Heart left ventricle (tissue), 16 donors: Measurements from ENCODE around the gene TNPO2. TPM values are rescaled to one million over a fixed set of nuclear protein-coding genes. Genes with fewer than 3 reads are reported as not detected.

ENCODE experiments used
- ATAC-seq, 4 donors: fragments of 200-7000 bp; cut with Tn5 transposase; one replicate each; pipeline ENCODE4 v1.9.1; 2020 to 2022; ENCODE audit warnings: moderate library complexity in 4 of 4, mild to moderate bottlenecking in 3 of 4, moderate number of reproducible peaks in 1 of 4
- DNase-seq, 5 donors: peaks; one replicate each; pipeline ENCODE4 v3.0.0-alpha.2; 2020
- H3K27ac ChIP-seq, 12 donors: fragments of 200-600 bp; sonication (generic) in 4 of 12; one replicate each; pipeline versions ENCODE4 v1.5.0 to v1.8.0; 2016 to 2022; ENCODE audit warnings: mild to moderate bottlenecking in 2 of 12
- H3K27me3 ChIP-seq, 9 donors: fragments of 200-600 bp; sonication (generic) in 2 of 9; one replicate each; pipeline versions ENCODE4 v1.5.1 to v1.8.0; 2016 to 2022; ENCODE audit warnings: mild to moderate bottlenecking in 3 of 9
- H3K36me3 ChIP-seq, 9 donors: fragments of 200-600 bp; sonication (generic) in 2 of 9; one replicate each; pipeline versions ENCODE4 v1.5.0 to v1.8.0; 2018 to 2022; ENCODE audit warnings: mild to moderate bottlenecking in 2 of 9
- H3K4me1 ChIP-seq, 12 donors: fragments of 200-600 bp; sonication (generic) in 4 of 12; one replicate each; pipeline versions ENCODE4 v1.5.0 to v1.8.0; 2016 to 2022; ENCODE audit warnings: mild to moderate bottlenecking in 3 of 12
- H3K4me3 ChIP-seq, 12 donors: fragments of 200-600 bp; sonication (generic) in 4 of 12; one replicate each; pipeline versions ENCODE4 v1.5.0 to v1.8.0; 2017 to 2022; ENCODE audit warnings: mild to moderate bottlenecking in 9 of 12, moderate library complexity in 4 of 12
- H3K9me3 ChIP-seq, 12 donors: fragments of 200-600 bp; sonication (generic) in 4 of 12; one replicate each; pipeline versions ENCODE4 v1.5.0 to v1.8.0; 2016 to 2022; ENCODE audit warnings: mild to moderate bottlenecking in 1 of 12
- POLR2A ChIP-seq, 2 donors: fragments of 450-650 bp; IDR thresholded peaks; one replicate each; pipeline ENCODE4 v1.6.1; 2017; ENCODE audit warnings: antibody characterized with exemption in 2 of 2, mild to moderate bottlenecking in 2 of 2, moderate library complexity in 2 of 2
- WGBS, 4 donors: extraction: QIAGEN DNeasy Blood & Tissue Kit in 2 of 4; methylation state at CpG; one replicate each; pipeline versions ENCODE4 v1.1.5 to v1.1.7; 2013 to 2018; 5-methylcytosine and 5-hydroxymethylcytosine counted together
- intact Hi-C, 10 donors: fragments of 100-400 bp; cut with DNase I; formaldehyde crosslinking; loops; one replicate each; pipeline versions ENCODE4 v1.11.1 to v1.14.2; 2022
- polyA plus RNA-seq, 2 donors: library from polyadenylated mRNA; stranded (reverse); fragments of 200-250 nt; gene quantifications; one replicate each; pipeline ENCODE4 v1.2.3, GENCODE V29; 2013
- total RNA-seq, 9 donors: library from RNA; depleted of rRNA in 2 of 9; stranded (reverse); fragments of >200 nt in 2 of 9; fragmentation: NEBNext Ultra II Directional in 3 of 9; extraction: Animal tissue kit (Norgen Biotek cat#: 25700) in 3 of 9; gene quantifications; one replicate each; pipeline versions ENCODE4 v1.1.0 to v1.2.4, GENCODE V29; 2016 to 2023
- TF ChIP-seq, protein P1 (sequence below), 12 donors: fragments of 200-600 bp; sonication (generic) in 4 of 12; IDR thresholded peaks; one replicate each; pipeline versions ENCODE4 v1.5.0 to v1.8.0; 2018 to 2022; ENCODE audit warnings: antibody characterized with exemption in 12 of 12, mild to moderate bottlenecking in 5 of 12
- donor health status: ischemic (EF 13 %, LVEDD 7.1; RV severe dilation, severe dysfunction).
- donor health status: healthy with polysubstance abuse.
- donor health status: DM: no; HTN: yes; CAD: no.
- donor health status: DM: no; HTN: no; CAD: no.
- donor health status: ischemic (EF 25% LVEDD 6.9; RV normal size, moderate dysfunction).
- donor health status: ischemic (EF 25% LVEDD 5.7; RV mildly dilated, moderate dysfunction).
- donor health status: healthy.
- donor health status: DM: yes; HTN: yes; CAD: no.
- donor health status: ischemic (EF 35%, LVEDD 5.7; RV mildly dilated, moderate dysfunction).
- donor health status: nonischemic (EF 11% LVEDD 7.7; RV severe dilation, severe dysfunction).
- donor health status: DM: yes; HTN: yes; CAD: no.
- donor health status: PGD.
- donor health status: ischemic (EF 29% LVEDD 5.4; RV normal size, mild dysfunction).
- donor health status: nonischemic (EF 23%, LVEDD 6.1; RV moderate dilation, normal function).

Gene TNPO2
- total and polyA plus RNA-seq, 11 donors = 18.0 to 57.4 (median 37.0) TPM

DNA sequence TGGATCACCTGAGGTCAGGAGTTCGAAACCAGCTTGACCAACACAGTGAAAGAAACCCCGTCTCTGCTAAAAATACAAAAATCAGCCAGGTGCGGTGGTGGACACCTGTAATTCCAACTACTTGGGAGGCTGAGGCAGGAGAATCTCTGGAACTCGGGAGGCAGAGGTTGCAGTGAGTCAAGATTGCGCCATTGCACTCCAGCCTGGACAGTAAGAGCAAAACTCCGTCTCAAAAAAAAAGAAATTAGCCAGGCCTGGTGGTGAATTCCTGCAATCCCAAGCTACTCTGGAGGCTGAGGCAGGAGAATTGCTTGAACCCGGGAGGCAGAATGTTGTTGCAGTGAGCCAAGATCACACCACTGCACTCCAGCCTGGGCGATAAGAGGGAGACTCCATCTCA lies 15.1 kb downstream of the TNPO2 start:
- Histone ChIP-seq H3K4me3 (no peak overlapping the region), H3K4me1 (no peaks in the 10 kb centered on the region), H3K36me3 (peaks cover 2 to 97% (median 95%) of the 10 kb centered on the region in 9 donors), H3K27ac (no peak overlapping the region), H3K9me3 (no peaks in the 10 kb centered on the region), H3K27me3 (no peaks in the 10 kb centered on the region)
- TF ChIP-seq, protein P1, sequence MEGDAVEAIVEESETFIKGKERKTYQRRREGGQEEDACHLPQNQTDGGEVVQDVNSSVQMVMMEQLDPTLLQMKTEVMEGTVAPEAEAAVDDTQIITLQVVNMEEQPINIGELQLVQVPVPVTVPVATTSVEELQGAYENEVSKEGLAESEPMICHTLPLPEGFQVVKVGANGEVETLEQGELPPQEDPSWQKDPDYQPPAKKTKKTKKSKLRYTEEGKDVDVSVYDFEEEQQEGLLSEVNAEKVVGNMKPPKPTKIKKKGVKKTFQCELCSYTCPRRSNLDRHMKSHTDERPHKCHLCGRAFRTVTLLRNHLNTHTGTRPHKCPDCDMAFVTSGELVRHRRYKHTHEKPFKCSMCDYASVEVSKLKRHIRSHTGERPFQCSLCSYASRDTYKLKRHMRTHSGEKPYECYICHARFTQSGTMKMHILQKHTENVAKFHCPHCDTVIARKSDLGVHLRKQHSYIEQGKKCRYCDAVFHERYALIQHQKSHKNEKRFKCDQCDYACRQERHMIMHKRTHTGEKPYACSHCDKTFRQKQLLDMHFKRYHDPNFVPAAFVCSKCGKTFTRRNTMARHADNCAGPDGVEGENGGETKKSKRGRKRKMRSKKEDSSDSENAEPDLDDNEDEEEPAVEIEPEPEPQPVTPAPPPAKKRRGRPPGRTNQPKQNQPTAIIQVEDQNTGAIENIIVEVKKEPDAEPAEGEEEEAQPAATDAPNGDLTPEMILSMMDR (IDR thresholded peaks at IDR 0.05) = no peak
- TF ChIP-seq POLR2A (IDR thresholded peaks at IDR 0.05) = no peak
- DNase-seq (no peak), ATAC-seq (no peak)
- intact Hi-C loops = no loop called here
- 92 to 99% (median 96%) methylated on average over 8 of the region's 8 CpGs for WGBS, 4 donors

- H3K4me1 ChIP-seq = no peaks in the 10 kb centered on the region
- no peak for ATAC-seq
- 80 to 91% (median 87%) methylated on average over 9 to 13 of the region's 13 CpGs for WGBS, 4 donors
- no peak for DNase-seq
- TF ChIP-seq POLR2A (IDR thresholded peaks at IDR 0.05) = no peak
- TF ChIP-seq, protein P1 (IDR thresholded peaks at IDR 0.05) = no peak
- H3K36me3 ChIP-seq = peaks cover 0 to 100% (median 98%) of the 10 kb centered on the region in 9 donors
- intact Hi-C loops = no loop called here
- no peaks in the 10 kb centered on the region for H3K9me3 ChIP-seq
- no peak overlapping the region for H3K4me3 ChIP-seq
- no peaks in the 10 kb centered on the region for H3K27me3 ChIP-seq
- H3K27ac ChIP-seq = no peak overlapping the region
Measured at GRCh38 chr19:12706332-12706718, 17.4 kb downstream of the TNPO2 start.

DNA sequence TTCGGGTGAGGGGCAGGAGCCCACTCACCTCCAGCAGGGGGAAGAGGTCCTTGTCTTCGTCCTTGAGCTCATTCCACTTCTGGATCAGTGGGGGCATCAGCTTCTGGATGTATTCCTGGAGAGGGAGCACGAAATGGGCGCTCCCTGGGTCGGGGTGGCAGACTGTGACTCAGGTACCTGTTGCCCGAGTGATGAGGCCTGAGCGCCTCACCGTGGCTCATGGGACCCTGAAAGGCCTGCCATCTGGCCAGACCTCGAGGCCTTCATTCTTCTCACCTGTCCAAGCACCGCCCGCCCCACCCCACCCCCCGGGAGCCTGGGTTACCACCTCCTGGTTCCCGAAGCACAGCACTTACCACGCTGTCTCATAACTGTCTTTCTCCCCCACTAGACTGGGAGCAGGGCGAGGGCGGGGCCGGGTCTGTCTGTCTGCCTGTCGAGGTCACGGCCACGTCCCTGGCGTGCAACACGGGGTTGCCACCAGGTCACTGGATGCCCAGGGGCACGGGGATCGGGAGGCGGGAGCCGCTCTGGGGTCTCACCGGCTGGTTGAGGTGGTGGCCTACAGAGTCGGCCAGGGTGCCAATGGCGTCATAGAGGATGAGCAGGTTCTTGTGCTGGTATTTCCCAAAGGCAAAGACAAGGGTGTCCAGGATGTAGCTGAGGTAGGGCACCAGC lies 17.9 kb downstream of the TNPO2 start:
- Histone ChIP-seq H3K4me1 (no peaks in the 10 kb centered on the region), H3K27ac (no peak overlapping the region), H3K36me3 (peaks cover 0 to 100% (median 98%) of the 10 kb centered on the region in 9 donors), H3K27me3 (no peaks in the 10 kb centered on the region), H3K9me3 (no peaks in the 10 kb centered on the region), H3K4me3 (no peak overlapping the region)
- TF ChIP-seq, protein P1 (IDR thresholded peaks at IDR 0.05) = no peak
- no peak for TF ChIP-seq POLR2A (IDR thresholded peaks at IDR 0.05)
- intact Hi-C loops = no loop called here
- DNase-seq (no peak), ATAC-seq (no peak)
- 91 to 96% (median 94%) methylated on average over 27 to 29 of the region's 29 CpGs for WGBS, 4 donors

DNA sequence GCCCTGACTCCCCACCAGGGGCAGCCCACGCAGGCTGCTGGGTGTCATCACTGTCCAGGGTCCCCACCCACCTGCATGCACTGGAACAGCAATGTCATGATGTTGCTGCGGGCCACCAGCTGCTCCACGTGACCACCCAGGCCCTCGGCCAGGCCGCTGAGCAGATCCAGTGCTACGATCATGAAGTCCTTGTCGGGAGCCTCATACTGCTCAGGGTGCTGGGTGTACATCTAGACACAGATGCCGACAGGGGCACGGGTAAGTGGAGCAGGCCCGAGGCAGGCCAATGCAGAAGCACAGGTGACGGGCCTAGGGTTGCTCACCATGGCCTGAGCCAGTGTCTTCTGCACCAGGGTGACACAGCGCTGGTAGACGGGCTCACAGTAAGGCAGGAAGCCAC lies 18.6 kb downstream of the TNPO2 start:
- ATAC-seq (no peak), DNase-seq (no peak)
- Histone ChIP-seq H3K4me1 (no peaks in the 10 kb centered on the region), H3K27ac (no peak overlapping the region), H3K9me3 (no peaks in the 10 kb centered on the region), H3K4me3 (no peak overlapping the region), H3K36me3 (peaks cover 0 to 100% (median 98%) of the 10 kb centered on the region in 9 donors), H3K27me3 (no peaks in the 10 kb centered on the region)
- TF ChIP-seq, protein P1 (IDR thresholded peaks at IDR 0.05) = no peak
- no peak for TF ChIP-seq POLR2A (IDR thresholded peaks at IDR 0.05)
- 93 to 96% (median 94%) methylated on average over 11 to 13 of the region's 13 CpGs for WGBS, 4 donors
- intact Hi-C loops = no loop called here
